GM18498 (cell line): Measurements from ENCODE around the gene NOL9.

ENCODE experiments used
- ATAC-seq: cut with Tn5 transposase; IDR thresholded peaks from one replicate; pipeline ENCODE4 v1.9.1; 2021; ENCODE audit warnings: mild to moderate bottlenecking, moderate library complexity; ENCODE audit not compliant: unreplicated experiment

The NOL9 gene

DNA sequence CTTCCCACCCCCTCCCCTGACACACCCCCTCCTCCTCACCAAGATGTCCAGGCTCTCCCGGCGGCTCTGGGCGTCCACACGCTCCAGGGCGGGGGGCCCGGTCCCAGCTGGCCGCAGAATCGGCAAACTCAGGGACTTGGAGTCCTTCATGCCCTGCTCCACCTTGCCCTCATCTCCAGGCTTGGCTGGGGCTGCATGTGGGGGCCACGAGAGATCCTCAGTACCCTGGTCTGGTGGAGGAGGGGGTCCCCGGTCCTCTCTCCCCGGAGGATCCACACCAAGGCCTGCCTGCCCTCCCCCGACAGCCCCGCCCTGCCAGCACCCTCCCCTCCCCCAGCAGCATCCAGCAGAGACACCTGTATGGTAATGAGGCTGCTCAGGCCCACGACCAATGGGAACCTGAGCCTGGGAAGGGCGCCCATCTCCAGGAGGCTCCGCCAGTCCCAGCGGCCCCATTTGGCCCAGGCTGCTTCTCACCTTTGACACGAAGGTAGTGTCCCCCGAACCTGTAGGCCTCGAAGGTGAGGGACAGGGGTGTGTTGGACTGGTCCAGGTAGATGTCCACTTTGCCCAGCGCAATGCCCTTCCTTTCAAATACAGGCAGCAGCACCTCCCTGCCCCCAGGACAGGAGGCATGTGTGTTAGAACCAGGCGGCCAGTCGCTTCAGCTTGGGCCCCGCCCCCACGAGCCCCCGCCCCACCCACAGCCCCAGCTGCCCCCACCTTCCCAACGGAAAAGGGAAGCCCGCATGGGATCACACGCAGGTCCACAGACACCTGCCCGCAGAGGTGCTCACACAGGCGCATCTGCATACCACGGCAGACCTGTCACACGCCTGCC, 80.1 kb downstream of the NOL9 start:
- no peak for ATAC-seq

DNA sequence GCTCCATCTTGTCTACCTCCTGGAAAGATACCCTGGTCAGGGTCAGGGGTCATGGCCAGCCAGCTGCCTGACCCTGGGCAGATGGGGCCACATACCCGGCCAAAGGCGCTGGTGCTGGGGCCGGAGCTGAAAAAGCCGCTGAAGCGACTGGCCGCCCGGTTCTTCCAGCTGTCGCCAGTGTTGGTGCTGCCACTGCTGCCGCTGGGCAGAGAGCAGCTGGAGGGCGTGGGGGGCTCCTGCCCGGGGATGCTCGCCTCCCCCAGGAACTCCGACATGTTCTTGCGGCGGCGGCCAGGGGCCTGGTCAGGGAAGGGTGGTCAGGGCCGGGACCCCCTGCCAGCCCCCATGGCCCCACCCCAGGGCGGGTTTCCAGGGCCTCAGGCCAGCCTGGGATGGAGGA, 81.2 kb downstream of the NOL9 start:
- ATAC-seq, result no peak

DNA sequence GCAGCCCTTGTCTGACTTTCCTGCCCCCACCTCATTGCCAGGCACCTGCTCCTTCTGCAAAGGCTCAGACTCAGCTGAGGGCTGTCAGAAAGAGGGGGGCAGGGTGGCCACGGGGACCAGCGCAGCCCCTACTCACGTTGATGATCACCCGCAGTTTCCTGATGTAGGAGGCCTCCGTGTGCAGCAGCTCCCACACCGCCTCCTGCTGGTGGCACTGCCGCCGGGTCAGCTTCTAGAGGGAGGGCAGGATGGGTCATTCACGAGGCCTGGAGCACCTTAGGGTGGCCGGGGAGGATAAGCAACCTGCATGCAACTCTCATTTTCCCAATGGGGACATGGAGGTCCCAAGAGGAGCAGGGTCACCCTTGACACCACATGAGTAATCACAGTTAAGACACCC, 81.9 kb downstream of the NOL9 start:
- ATAC-seq, result no peak

DNA sequence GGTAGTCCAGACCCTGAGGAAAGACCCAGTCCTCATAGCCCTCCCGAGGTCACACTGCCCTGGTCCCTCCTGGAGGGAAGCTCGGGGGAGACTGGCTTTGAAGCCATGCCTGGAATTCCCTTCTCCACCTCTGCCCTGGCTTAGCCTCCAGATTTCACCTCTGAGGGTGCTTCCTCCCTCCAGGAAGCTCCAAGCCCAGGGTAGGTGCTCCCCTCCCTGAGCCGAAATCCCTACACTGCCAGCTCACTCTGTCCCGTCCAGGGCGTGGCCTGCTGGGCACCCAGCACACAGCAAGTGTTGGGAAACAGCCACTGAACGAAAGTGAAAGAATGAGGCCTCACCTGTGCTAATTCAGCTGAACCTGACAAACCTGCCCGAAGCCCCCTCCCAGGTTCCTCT, 82.3 kb downstream of the NOL9 start:
- no peak for ATAC-seq
